ENCODE measurements around the gene ELK4.

ELK4 gene

DNA sequence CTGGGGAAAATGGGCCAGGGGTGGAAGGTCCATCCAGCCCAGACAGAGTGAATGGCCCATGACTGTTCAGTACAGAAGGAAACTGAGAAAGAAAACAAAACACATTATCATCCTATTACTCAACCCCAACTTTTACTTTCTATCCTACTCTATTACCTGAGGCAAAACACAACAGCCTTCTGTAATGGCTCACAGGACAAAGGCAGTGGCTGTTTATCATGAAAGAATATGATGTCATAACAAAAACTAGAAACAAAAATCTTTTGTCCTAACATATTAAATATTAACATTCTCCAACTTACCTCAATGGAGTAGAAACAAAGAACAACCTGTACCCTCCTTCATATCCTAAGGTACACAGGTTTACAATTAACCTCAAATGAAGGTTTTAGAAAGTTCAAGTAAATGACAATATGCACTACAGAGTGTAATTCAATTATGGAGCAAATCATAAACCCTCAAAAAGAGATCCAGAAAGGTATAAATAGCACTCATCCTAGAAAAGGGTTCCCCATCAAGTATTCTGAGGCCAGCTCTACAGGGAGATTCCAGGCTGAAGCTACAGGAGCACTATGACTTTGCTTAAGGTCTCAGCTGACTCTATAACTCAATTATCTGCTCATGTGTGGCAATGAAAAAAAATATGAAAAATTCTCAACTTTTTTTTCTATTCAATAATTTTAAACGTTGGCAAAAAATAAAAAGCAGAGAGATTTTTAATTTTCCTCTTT, 15.1 kb downstream of the ELK4 start:
- no peak for TF ChIP-seq BHLHE40 (IDR thresholded peaks at IDR 0.05; ENCODE audit: borderline replicate concordance)
- no peak for TF ChIP-seq NFRKB (IDR thresholded peaks at IDR 0.05)
- no peak for TF ChIP-seq ELF4 (IDR thresholded peaks at IDR 0.05)
- no peak for TF ChIP-seq SUZ12 (IDR thresholded peaks at IDR 0.05)
- TF ChIP-seq SP1 (IDR thresholded peaks at IDR 0.05): no peak
- TF ChIP-seq L3MBTL2 (conservative IDR thresholded peaks at IDR 0.05): no peak
- no peak for TF ChIP-seq FOXA1 (IDR thresholded peaks at IDR 0.05)
- CTCF ChIA-PET: no interaction called here

DNA sequence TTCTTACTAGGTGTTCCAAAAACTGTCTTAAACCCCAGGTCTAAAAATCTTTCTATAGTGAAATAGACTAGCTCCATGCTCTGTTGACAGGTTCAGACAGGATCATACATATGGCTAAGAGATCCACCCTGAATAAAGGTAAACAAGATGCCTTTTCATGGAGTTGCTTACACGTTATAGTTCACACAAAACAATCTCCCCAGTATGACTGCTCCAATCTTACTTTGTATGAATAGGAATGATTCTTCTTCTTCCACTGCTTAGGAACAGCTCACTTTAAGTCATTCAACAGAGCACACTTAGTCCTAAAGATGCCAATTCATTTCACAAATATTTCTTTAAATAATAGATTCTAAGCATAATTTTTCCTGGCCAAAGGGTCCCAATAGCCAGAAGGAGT, 16.0 kb downstream of the ELK4 start:
- TF ChIP-seq TARDBP (IDR thresholded peaks at IDR 0.05) (no peak), FOXK2 (IDR thresholded peaks at IDR 0.05) (no peak), ARNT (IDR thresholded peaks at IDR 0.05) (no peak), ZNF384 (IDR thresholded peaks at IDR 0.05) (no peak), SP1 (IDR thresholded peaks at IDR 0.05) (no peak)
- DNase-seq (ENCODE audit: extremely low spot score): no peak
- ChIA-PET CTCF (no interaction called here), POLR2A (interaction anchor here (0.7 kb wide), 1 partner anchor 17 kb away, joined by 4 read pairs; the partner anchor contains the start of gene ELK4)

More for the DNA sequence above, 15.1 kb downstream of the ELK4 start:
- POLR2A ChIA-PET: no interaction called here
- no peak for DNase-seq (ENCODE audit: extremely low spot score)

DNA sequence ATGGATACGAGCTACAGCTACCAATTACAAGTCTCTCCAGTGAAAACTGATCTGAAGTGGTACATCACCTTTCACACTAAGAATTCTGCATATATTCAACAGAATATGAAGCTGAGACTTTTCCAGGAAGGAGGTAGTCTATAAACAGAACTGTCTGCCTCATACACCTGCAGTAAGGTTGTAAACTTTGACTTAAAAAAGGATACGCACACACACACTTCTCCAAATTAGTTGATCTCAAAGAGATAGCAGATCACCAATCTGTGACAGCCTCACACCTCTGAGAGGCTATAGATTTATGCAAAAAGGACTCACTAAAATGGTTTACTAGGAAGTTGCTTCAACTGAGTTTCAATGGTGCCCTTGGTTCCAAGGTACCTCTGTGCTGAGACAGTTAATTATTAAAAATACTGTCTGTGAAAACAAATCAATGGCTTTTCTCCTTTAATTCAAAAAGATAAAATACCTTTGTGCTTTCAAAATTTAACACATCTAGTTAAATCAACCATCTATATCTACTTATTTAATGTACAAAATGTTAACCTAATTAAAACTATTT, 17.9 kb downstream of the ELK4 start:
- DNase-seq (ENCODE audit: extremely low spot score): no peak
- CTCF ChIA-PET: no interaction called here
- POLR2A ChIA-PET: no interaction called here
- TF ChIP-seq TARDBP (IDR thresholded peaks at IDR 0.05): no peak
- no peak for TF ChIP-seq LEF1 (IDR thresholded peaks at IDR 0.05; ENCODE audit: borderline replicate concordance)

DNA sequence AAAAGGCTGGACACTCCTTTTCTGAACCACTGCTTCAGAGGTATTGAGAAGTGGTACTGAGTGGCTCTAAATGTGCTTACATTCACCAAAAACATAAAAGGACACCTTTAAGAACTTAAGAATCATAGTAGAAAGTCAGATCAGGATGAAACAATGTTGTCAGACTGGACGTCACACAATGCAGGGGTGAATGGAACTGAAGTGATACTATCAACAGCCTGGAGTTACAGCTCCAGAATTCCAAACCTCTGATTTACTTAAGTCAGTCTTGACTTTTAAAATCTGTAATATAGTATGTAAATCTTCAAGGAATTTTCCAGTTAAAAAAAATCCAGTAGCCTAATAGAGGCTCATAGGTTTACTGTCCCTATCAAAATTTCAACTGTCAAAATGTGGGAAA, 19.3 kb downstream of the ELK4 start:
- no peak for DNase-seq (ENCODE audit: extremely low spot score)
- no peak for TF ChIP-seq CTBP1 (IDR thresholded peaks at IDR 0.05; ENCODE audit: borderline replicate concordance)
- CTCF ChIA-PET: interaction anchor here (0.6 kb wide), 1 partner anchor 38 kb away, joined by 3 read pairs; no protein-coding TSS in a partner anchor
- POLR2A ChIA-PET: no interaction called here

DNA sequence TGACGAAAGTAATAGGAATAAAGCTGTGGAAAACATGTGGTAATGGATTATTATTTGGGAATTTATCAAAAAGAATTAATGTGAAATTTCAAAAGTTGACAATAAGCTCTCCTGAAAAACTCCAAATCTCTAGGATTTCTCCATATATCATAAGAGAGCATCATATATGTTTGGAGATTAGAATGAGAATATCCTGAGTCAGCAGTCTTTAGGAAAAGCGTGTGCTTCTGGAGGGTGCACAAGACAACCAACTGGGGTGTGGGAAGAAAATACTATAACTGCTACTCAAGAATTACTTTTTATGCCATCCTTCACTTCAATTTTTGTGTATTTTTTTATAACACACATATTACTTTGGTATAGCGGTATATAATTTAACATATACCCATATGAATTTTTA, 19.7 kb downstream of the ELK4 start:
- CTCF ChIA-PET: interaction anchor here (0.6 kb wide), 1 partner anchor 38 kb away, joined by 3 read pairs; no protein-coding TSS in a partner anchor
- POLR2A ChIA-PET: no interaction called here
- TF ChIP-seq SP1 (IDR thresholded peaks at IDR 0.05) (no peak), BHLHE40 (IDR thresholded peaks at IDR 0.05; ENCODE audit: borderline replicate concordance) (no peak), L3MBTL2 (conservative IDR thresholded peaks at IDR 0.05) (no peak), ARNT (IDR thresholded peaks at IDR 0.05) (no peak), NFRKB (IDR thresholded peaks at IDR 0.05) (no peak), TARDBP (IDR thresholded peaks at IDR 0.05) (no peak), FOXK2 (IDR thresholded peaks at IDR 0.05) (no peak)
- TF ChIP-seq, protein P1, sequence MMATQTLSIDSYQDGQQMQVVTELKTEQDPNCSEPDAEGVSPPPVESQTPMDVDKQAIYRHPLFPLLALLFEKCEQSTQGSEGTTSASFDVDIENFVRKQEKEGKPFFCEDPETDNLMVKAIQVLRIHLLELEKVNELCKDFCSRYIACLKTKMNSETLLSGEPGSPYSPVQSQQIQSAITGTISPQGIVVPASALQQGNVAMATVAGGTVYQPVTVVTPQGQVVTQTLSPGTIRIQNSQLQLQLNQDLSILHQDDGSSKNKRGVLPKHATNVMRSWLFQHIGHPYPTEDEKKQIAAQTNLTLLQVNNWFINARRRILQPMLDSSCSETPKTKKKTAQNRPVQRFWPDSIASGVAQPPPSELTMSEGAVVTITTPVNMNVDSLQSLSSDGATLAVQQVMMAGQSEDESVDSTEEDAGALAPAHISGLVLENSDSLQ (IDR thresholded peaks at IDR 0.05): no peak
- DNase-seq (ENCODE audit: extremely low spot score): no peak

DNA sequence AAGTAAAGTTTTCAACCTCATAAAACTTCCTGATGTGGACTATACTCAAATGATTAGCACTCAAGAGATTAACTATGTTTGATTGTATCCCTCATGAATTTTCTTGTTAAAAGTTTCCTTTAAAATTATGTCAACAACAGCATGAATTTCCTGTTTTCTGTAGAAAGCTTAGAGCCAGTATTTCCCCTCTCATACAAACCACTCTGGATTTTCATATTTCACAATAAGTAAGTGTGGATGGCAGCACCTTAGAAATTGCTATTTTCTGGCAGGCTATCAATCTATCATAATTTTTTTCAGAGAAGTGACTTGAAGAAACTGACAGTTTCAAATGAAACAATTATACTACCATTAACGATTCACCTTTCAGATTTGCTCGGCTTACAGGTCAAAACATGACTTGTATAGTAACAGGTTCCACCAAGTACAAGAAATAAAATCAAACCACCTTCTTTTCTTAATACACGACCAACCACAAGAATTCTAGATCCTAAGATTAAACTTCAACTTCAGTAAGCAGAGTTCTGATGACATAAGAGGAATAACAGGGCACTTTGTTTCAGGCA, 20.8 kb downstream of the ELK4 start:
- no peak for DNase-seq (ENCODE audit: extremely low spot score)
- CTCF ChIA-PET: no interaction called here
- POLR2A ChIA-PET: no interaction called here
- no peak for TF ChIP-seq ZNF384 (IDR thresholded peaks at IDR 0.05)
- TF ChIP-seq, protein P1 (IDR thresholded peaks at IDR 0.05): no peak
- TF ChIP-seq FOXM1 (IDR thresholded peaks at IDR 0.05; ENCODE audit: borderline replicate concordance): no peak
- TF ChIP-seq SUZ12 (IDR thresholded peaks at IDR 0.05): no peak
- TF ChIP-seq FOXA1 (IDR thresholded peaks at IDR 0.05): no peak
- no peak for TF ChIP-seq ELF4 (IDR thresholded peaks at IDR 0.05)
- no peak for TF ChIP-seq LEF1 (IDR thresholded peaks at IDR 0.05; ENCODE audit: borderline replicate concordance)
- no peak for TF ChIP-seq TARDBP (IDR thresholded peaks at IDR 0.05)
- no peak for TF ChIP-seq SP1 (IDR thresholded peaks at IDR 0.05)

DNA sequence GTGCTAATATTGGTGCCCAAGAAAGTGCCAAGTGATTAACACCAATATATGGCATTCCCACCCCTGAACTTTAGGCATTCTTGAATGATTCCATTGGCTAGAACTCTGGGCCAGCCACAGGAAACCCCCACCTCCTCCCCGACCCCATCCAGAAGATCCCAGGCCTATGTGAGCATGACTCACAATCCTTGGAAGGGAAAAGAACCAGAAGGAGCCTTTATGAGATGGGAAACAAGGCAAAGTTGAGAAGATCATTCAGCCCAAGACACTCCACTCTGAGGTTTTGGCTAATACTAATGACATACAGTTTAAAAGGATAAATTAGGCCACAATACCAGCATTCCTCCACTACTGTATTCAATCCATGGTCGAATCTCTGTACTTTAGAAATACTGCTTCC, 21.8 kb downstream of the ELK4 start:
- POLR2A ChIA-PET: no interaction called here
- CTCF ChIA-PET: interaction anchor here (0.9 kb wide), 1 partner anchor 9 kb away, joined by 3 read pairs; no protein-coding TSS in a partner anchor
- DNase-seq (ENCODE audit: extremely low spot score): no peak
- TF ChIP-seq FOXK2 (IDR thresholded peaks at IDR 0.05): no peak
- no peak for TF ChIP-seq SUZ12 (IDR thresholded peaks at IDR 0.05)
- no peak for TF ChIP-seq ARNT (IDR thresholded peaks at IDR 0.05)
- no peak for TF ChIP-seq ELF4 (IDR thresholded peaks at IDR 0.05)
- TF ChIP-seq, protein P1 (IDR thresholded peaks at IDR 0.05): no peak
- no peak for TF ChIP-seq BHLHE40 (IDR thresholded peaks at IDR 0.05; ENCODE audit: borderline replicate concordance)
- no peak for TF ChIP-seq FOXM1 (IDR thresholded peaks at IDR 0.05; ENCODE audit: borderline replicate concordance)
- TF ChIP-seq HDGF (IDR thresholded peaks at IDR 0.05; ENCODE audit: borderline replicate concordance): no peak
- no peak for TF ChIP-seq LEF1 (IDR thresholded peaks at IDR 0.05; ENCODE audit: borderline replicate concordance)
- TF ChIP-seq TARDBP (IDR thresholded peaks at IDR 0.05): no peak
- TF ChIP-seq FOXA1 (IDR thresholded peaks at IDR 0.05): no peak
- TF ChIP-seq CTBP1 (IDR thresholded peaks at IDR 0.05; ENCODE audit: borderline replicate concordance): no peak

All from HEK293T (cell line).